HepG2 (cell line): Measurements from ENCODE around the gene SRSF3. TPM values are rescaled to one million over a fixed set of nuclear protein-coding genes. Genes with fewer than 3 reads are reported as not detected.

ENCODE experiments used
- DPF2 ChIP-seq: sonication (generic); formaldehyde crosslinking; IDR thresholded peaks from 2 replicates; pipeline ENCODE4 v1.4.0; 2020; ENCODE audit warnings: mild to moderate bottlenecking, low read depth, missing genetic modification reagents, borderline replicate concordance
- ELK4 ChIP-seq: sonication (generic); formaldehyde crosslinking; IDR thresholded peaks from 2 replicates; pipeline ENCODE4 v1.9.0; 2021; ENCODE audit warnings: missing genetic modification reagents, borderline replicate concordance
- FOSL1 ChIP-seq: sonication (generic); formaldehyde crosslinking; IDR thresholded peaks from 2 replicates; pipeline ENCODE4 v1.9.0; 2021; ENCODE audit warnings: missing genetic modification reagents, borderline replicate concordance
- IKZF4 ChIP-seq: sonication (generic); formaldehyde crosslinking; IDR thresholded peaks from 2 replicates; pipeline ENCODE4 v1.5.1; 2020; ENCODE audit warnings: borderline replicate concordance, mild to moderate bottlenecking, low read depth, missing genetic modification reagents; ENCODE audit errors: not compliant biosample characterization
- KDM1A ChIP-seq: IDR thresholded peaks from 2 replicates; pipeline ENCODE4 v1.6.1; 2016; ENCODE audit warnings: missing compliant biosample characterization
- KLF12 ChIP-seq: sonication (generic); formaldehyde crosslinking; IDR thresholded peaks from 2 replicates; pipeline ENCODE4 v1.4.0; 2020; ENCODE audit warnings: missing genetic modification reagents, borderline replicate concordance
- MBNL3 ChIP-seq: fragments of 250-450 bp; sonication (Bioruptor Pico); conservative IDR thresholded peaks from 2 replicates; pipeline ENCODE4 v1.8.0; 2022; ENCODE audit warnings: mild to moderate bottlenecking, inconsistent platforms
- NFATC3 ChIP-seq: sonication (generic); formaldehyde crosslinking; IDR thresholded peaks from 2 replicates; pipeline ENCODE4 v1.5.1; 2020; ENCODE audit warnings: mild to moderate bottlenecking, missing genetic modification reagents
- NR2F2 ChIP-seq: IDR thresholded peaks from 2 replicates; pipeline ENCODE4 v1.6.1; 2012; ENCODE audit warnings: low read depth, inconsistent platforms, borderline replicate concordance
- UBTF ChIP-seq: sonication (generic); formaldehyde crosslinking; IDR thresholded peaks from 2 replicates; pipeline ENCODE4 v1.4.0; 2020; ENCODE audit warnings: mild to moderate bottlenecking, missing genetic modification reagents
- ZNF256 ChIP-seq: sonication (generic); formaldehyde crosslinking; conservative IDR thresholded peaks from 2 replicates; pipeline ENCODE4 v1.4.0; 2020; ENCODE audit warnings: missing genetic modification reagents
- ZNF646 ChIP-seq: sonication (generic); formaldehyde crosslinking; IDR thresholded peaks from 2 replicates; pipeline ENCODE4 v1.9.0; 2021; ENCODE audit warnings: mild to moderate bottlenecking, missing genetic modification reagents
- ZNF687 ChIP-seq: sonication (generic); formaldehyde crosslinking; IDR thresholded peaks from 2 replicates; pipeline ENCODE4 v1.5.1; 2020; ENCODE audit warnings: mild to moderate bottlenecking, missing genetic modification reagents, moderate library complexity
- ZNF841 ChIP-seq: sonication (generic); formaldehyde crosslinking; IDR thresholded peaks from 2 replicates; pipeline ENCODE4 v1.8.1; 2023; ENCODE audit warnings: missing genetic modification reagents, borderline replicate concordance
- ZNF850 ChIP-seq: sonication (generic); formaldehyde crosslinking; conservative IDR thresholded peaks from 2 replicates; pipeline ENCODE4 v1.9.0; 2021; ENCODE audit warnings: mild to moderate bottlenecking, missing genetic modification reagents
- polyA plus RNA-seq, 8 experiments: library from polyadenylated mRNA; depleted of rRNA in 3 of 8; stranded (reverse) in 7 of 8; unstranded in 1 of 8; fragments of >200 nt; fragmentation: Illumina TruSeq in 4 of 8; extraction: Trizol in 4 of 8; gene quantifications; 2 replicates each; pipeline versions ENCODE4 v1.2.1 to v1.2.3, GENCODE V29; 2011 to 2016; ENCODE audit warnings: low read depth in 4 of 8, missing spikeins in 1 of 8, mixed read lengths in 1 of 8; ENCODE audit not compliant: insufficient read depth in 1 of 8
- total RNA-seq, 5 experiments: library from RNA; depleted of rRNA; stranded (reverse); fragments of >200 nt; fragmentation: Illumina TruSeq; extraction: Trizol; gene quantifications; 2 replicates each; pipeline ENCODE4 v1.2.3, GENCODE V29; 2016; ENCODE audit warnings: low read depth in 1 of 5

SRSF3 gene
- total and polyA plus RNA-seq, 2 of the 13 experiments (the other 11 are each of a cell fraction or from before 2014, with no cell fraction given) = 206 to 684 TPM

GRCh38 chr6:36593569-36594028 is 563 bp upstream of the SRSF3 start (continued):
- TF ChIP-seq FOSL1 (no peak; the same call in 1 of the 2 replicates), ZNF850 (CRISPR knock-in tag) (0 out of 2 replicates have a peak, but pooled peaks have one; percentile 20), NR2F2 (no peak), ZNF256 (peak; percentile 18; the same call in 1 of the 2 replicates), IKZF4 (CRISPR knock-in tag) (no peak), MBNL3 (CRISPR knock-in tag) (no peak), ELK4 (no peak), DPF2 (peak; percentile 25; the same call in 1 of the 2 replicates), UBTF (CRISPR knock-in tag) (no peak), ZNF841 (CRISPR knock-in tag) (0 out of 2 replicates have a peak, but pooled peaks have one; percentile 73), NFATC3 (peak; percentile 75; the same call in 1 of the 2 replicates), KLF12 (CRISPR knock-in tag) (no peak), KDM1A (CRISPR knock-in tag) (no peak), ZNF687 (CRISPR knock-in tag) (no peak), ZNF646 (CRISPR knock-in tag) (no peak)
